ENCODE data around the gene C19orf33. TPM values are rescaled to one million over a fixed set of nuclear protein-coding genes. Genes with fewer than 3 reads are reported as not detected.

Gene C19orf33
- total RNA-seq, 4 donors from 2014 or later, result 4.7 to 48.7 (median 7.9) TPM; not detected in 1

GRCh38 chr19:38304352-38304865 lies 358 bp downstream of the C19orf33 start:
- WGBS, 2 donors (ENCODE audit: low coverage in 1 of 2), result no CpG with 5 or more reads among the region's 27 CpGs
- peak; percentile 8 for ATAC-seq
- no peaks in the 10 kb centered on the region for H3K9me3 ChIP-seq
- no peak for TF ChIP-seq POLR2A (IDR thresholded peaks at IDR 0.05)
- no peak for TF ChIP-seq EP300 (IDR thresholded peaks at IDR 0.05)
- no peak for TF ChIP-seq POLR2AphosphoS5 (IDR thresholded peaks at IDR 0.05)
- TF ChIP-seq, protein P1, sequence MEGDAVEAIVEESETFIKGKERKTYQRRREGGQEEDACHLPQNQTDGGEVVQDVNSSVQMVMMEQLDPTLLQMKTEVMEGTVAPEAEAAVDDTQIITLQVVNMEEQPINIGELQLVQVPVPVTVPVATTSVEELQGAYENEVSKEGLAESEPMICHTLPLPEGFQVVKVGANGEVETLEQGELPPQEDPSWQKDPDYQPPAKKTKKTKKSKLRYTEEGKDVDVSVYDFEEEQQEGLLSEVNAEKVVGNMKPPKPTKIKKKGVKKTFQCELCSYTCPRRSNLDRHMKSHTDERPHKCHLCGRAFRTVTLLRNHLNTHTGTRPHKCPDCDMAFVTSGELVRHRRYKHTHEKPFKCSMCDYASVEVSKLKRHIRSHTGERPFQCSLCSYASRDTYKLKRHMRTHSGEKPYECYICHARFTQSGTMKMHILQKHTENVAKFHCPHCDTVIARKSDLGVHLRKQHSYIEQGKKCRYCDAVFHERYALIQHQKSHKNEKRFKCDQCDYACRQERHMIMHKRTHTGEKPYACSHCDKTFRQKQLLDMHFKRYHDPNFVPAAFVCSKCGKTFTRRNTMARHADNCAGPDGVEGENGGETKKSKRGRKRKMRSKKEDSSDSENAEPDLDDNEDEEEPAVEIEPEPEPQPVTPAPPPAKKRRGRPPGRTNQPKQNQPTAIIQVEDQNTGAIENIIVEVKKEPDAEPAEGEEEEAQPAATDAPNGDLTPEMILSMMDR (IDR thresholded peaks at IDR 0.05), result no peak
- peak overlapping the region in 2 of 4 donors; percentile 47 to 60 for H3K27ac ChIP-seq
- H3K4me3 ChIP-seq, result no peak overlapping the region
- H3K4me1 ChIP-seq, result peaks cover 0 to under 1% (median 0%) of the 10 kb centered on the region in 3 donors
- peaks cover 0 to 52% of the 10 kb centered on the region in 2 donors for H3K36me3 ChIP-seq
- H3K27me3 ChIP-seq, result no peaks in the 10 kb centered on the region

- Histone ChIP-seq H3K27ac (peak overlapping the region in 2 of 4 donors; percentile 47 to 60), H3K36me3 (peaks cover 0 to 54% of the 10 kb centered on the region in 2 donors), H3K4me1 (no peaks in the 10 kb centered on the region), H3K9me3 (no peaks in the 10 kb centered on the region), H3K4me3 (no peak overlapping the region), H3K27me3 (no peaks in the 10 kb centered on the region)
- TF ChIP-seq EP300 (IDR thresholded peaks at IDR 0.05) (no peak), POLR2A (IDR thresholded peaks at IDR 0.05) (no peak), POLR2AphosphoS5 (IDR thresholded peaks at IDR 0.05) (no peak)
- TF ChIP-seq, protein P1 (IDR thresholded peaks at IDR 0.05), result no peak
- 78 to 82% methylated on average over 11 to 12 of the region's 29 CpGs for WGBS, 2 donors (ENCODE audit: low coverage in 1 of 2)
- peak; percentile 76 for ATAC-seq
Observed at GRCh38 chr19:38304866-38305429, 897 bp downstream of the C19orf33 start.

DNA sequence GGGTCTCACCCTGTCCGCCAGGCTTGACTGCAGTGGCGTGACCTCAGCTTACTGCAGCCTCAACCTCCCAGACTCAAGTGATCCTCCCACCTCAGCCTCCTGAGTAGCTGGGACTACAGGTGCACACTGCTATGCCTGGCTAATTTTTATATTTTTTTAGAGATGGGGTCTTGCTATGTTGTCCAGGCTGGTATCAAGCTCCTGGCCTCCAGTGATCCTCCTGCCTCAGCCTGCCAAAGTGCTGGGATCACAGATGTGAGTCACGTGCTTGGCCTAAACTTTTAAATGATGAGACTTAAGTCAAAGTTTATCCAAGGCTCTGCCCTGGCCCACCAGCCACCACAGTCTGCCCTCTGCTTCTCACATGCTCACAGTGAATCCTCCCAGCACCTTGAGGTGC lies 2.2 kb downstream of the C19orf33 start:
- ATAC-seq, result no peak
- no peaks in the 10 kb centered on the region for H3K4me1 ChIP-seq
- WGBS, 2 donors (ENCODE audit: low coverage in 1 of 2), result 83 to 90% methylated on average over 1 to 3 of the region's 3 CpGs
- H3K27ac ChIP-seq, result no peak overlapping the region
- peaks cover 0 to 54% of the 10 kb centered on the region in 2 donors for H3K36me3 ChIP-seq
- H3K9me3 ChIP-seq, result no peaks in the 10 kb centered on the region
- no peaks in the 10 kb centered on the region for H3K27me3 ChIP-seq
- TF ChIP-seq EP300 (IDR thresholded peaks at IDR 0.05) (no peak), POLR2A (IDR thresholded peaks at IDR 0.05) (no peak), POLR2AphosphoS5 (IDR thresholded peaks at IDR 0.05) (no peak)
- TF ChIP-seq, protein P1 (IDR thresholded peaks at IDR 0.05), result no peak
- no peak overlapping the region for H3K4me3 ChIP-seq

DNA sequence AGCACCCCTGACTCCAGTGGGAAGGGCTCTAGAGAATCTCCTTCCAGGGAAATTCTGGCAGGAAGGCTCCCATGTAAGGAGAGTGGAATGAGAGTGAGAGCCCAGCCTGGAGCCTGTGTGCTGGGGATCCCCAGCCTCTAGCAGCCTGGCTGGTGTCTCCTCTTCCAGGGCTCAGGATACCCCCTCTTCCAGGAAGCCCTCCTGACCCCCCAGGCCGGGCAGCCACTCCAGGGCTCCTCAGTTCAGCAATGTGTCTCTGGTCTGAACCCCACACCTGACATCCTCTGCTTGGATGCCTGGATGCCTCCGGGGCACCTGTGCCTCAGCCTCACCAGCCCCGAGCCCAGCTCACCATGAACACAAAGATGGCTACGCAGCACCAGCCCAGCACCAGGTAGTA lies 3.0 kb downstream of the C19orf33 start:
- H3K36me3 ChIP-seq, result peaks cover 0 to 54% of the 10 kb centered on the region in 2 donors
- no CpG with 5 or more reads among the region's 4 CpGs for WGBS, 2 donors (ENCODE audit: low coverage in 1 of 2)

More for the DNA sequence above, 3.0 kb downstream of the C19orf33 start:
- no peak for ATAC-seq
- H3K4me3 ChIP-seq, result no peak overlapping the region
- no peaks in the 10 kb centered on the region for H3K27me3 ChIP-seq
- H3K27ac ChIP-seq, result no peak overlapping the region
- TF ChIP-seq, protein P1 (IDR thresholded peaks at IDR 0.05), result no peak
- no peak for TF ChIP-seq POLR2AphosphoS5 (IDR thresholded peaks at IDR 0.05)
- TF ChIP-seq EP300 (IDR thresholded peaks at IDR 0.05), result no peak
- no peak for TF ChIP-seq POLR2A (IDR thresholded peaks at IDR 0.05)
- no peaks in the 10 kb centered on the region for H3K4me1 ChIP-seq
- H3K9me3 ChIP-seq, result no peaks in the 10 kb centered on the region
